ENCODE results near the gene NR3C1. TPM values are rescaled to one million over a fixed set of nuclear protein-coding genes. Genes with fewer than 3 reads are reported as not detected.

NR3C1 gene
- total and polyA plus RNA-seq, 2 of the 4 experiments (the other 2 are of a cell fraction), result 13.7 to 77.4 TPM

- no peak overlapping the region for H3K27ac ChIP-seq (ENCODE audit: insufficient read depth, low read length)
- H2AK9ac ChIP-seq (replicated peaks; ENCODE audit: low read depth, low read length, poor library complexity), result peak overlapping the region; percentile 84
- no peak overlapping the region for H3K56ac ChIP-seq (ENCODE audit: extremely low read depth, insufficient read depth, low read length)
- in situ Hi-C loops (cut with MboI; ENCODE audit: low sequenced_read_pairs), result no loop called here
- H2AK5ac ChIP-seq (ENCODE audit: low read depth, low read length), result peak overlapping the region; percentile 36
- ATAC-seq (ENCODE audit: low read depth) (no peak), DNase-seq (no peak)
- peaks cover 5% of the 10 kb centered on the region; the same call in 1 of the 2 replicates for H3K9me1 ChIP-seq (ENCODE audit: insufficient read depth, low read length)
- no peak overlapping the region for H4K8ac ChIP-seq (ENCODE audit: low read depth in 2 of 2, low read length in 2 of 2)
- H3K4me2 ChIP-seq (ENCODE audit: low read depth, low read length), result no peak overlapping the region
- TF ChIP-seq MAFK (IDR thresholded peaks at IDR 0.05; ENCODE audit: low read depth, low read length), result no peak
- no peak for TF ChIP-seq RFX5 (IDR thresholded peaks at IDR 0.05; ENCODE audit: low read depth, low read length)
- no peak for TF ChIP-seq RAD21 (IDR thresholded peaks at IDR 0.05; ENCODE audit: low read length)
- no peaks in the 10 kb centered on the region for H3K9me3 ChIP-seq (ENCODE audit: control insufficient read depth, insufficient read depth, low read length)
- H2BK15ac ChIP-seq (ENCODE audit: low read depth, low read length), result 0 out of 3 replicates have a peak overlapping the region, but pooled peaks have one; percentile 65
- BruUV-seq (replicated peaks), result no TSS peak
- 93% methylated on average over 2 of the region's 7 CpGs; no CpG with 5 or more reads in 1 of the 2 experiments for WGBS, 2 experiments (ENCODE audit: extremely low coverage in 2 of 2, insufficient read length in 1 of 2)
- peak overlapping the region; percentile 71 for H2BK5ac ChIP-seq (ENCODE audit: low read depth, low read length, poor library complexity, severe bottlenecking)
- H3K9ac ChIP-seq (ENCODE audit: low read depth, low read length), result no peak overlapping the region
- H3K4me1 ChIP-seq (ENCODE audit: control insufficient read depth, insufficient read depth, low read length), result peaks cover 7% of the 10 kb centered on the region; the same call in 1 of the 2 replicates
- peak overlapping the region; percentile 59; the same call in 1 of the 2 replicates for H2BK20ac ChIP-seq (ENCODE audit: low read depth, low read length)
- peak overlapping the region; percentile 26; the same call in 1 of the 2 replicates for H3K18ac ChIP-seq (ENCODE audit: low read depth, low read length)
- H3K27me3 ChIP-seq (ENCODE audit: control insufficient read depth, insufficient read depth, low read length), result no peaks in the 10 kb centered on the region
- no peaks in the 10 kb centered on the region for H3K36me3 ChIP-seq (ENCODE audit: control insufficient read depth, insufficient read depth, low read length)
- no peak overlapping the region for H2AFZ ChIP-seq (replicated peaks; ENCODE audit: low read length, poor library complexity)
- no peak overlapping the region for H3K23ac ChIP-seq (ENCODE audit: low read depth, low read length)
- H3K14ac ChIP-seq (replicated peaks; ENCODE audit: low read depth, low read length), result 0 out of 2 replicates have a peak overlapping the region, but pooled peaks have one; percentile 29
- H3K79me1 ChIP-seq (ENCODE audit: low read depth in 1 of 2, low read length in 2 of 2), result no peaks in the 10 kb centered on the region; a peak in 1 of 4 replicates
- peak overlapping the region; percentile 66 for H2BK120ac ChIP-seq (ENCODE audit: low read depth, low read length)
- H4K91ac ChIP-seq (ENCODE audit: insufficient read depth, low read depth, low read length), result peak overlapping the region; percentile 7
- H3K4me3 ChIP-seq (ENCODE audit: insufficient read depth, low read depth, low read length), result no peak overlapping the region
- no peak overlapping the region for H4K5ac ChIP-seq (ENCODE audit: low read depth, low read length)
- intact Hi-C loops (cut with micrococcal nuclease), result no loop called here
- H3K4ac ChIP-seq (ENCODE audit: low read depth, low read length), result peak overlapping the region; percentile 71
- POLR2A ChIA-PET (ENCODE audit: unreplicated experiment), result no interaction called here
- CTCF ChIA-PET, result no interaction called here
- H4K20me1 ChIP-seq (ENCODE audit: insufficient read depth, low read length), result no peaks in the 10 kb centered on the region
- dilution Hi-C loops (cut with HindIII; ENCODE audit: low sequenced_read_pairs, unreplicated experiment), result no loop called here
These were observed 144.3 kb downstream of the NR3C1 start for GRCh38 chr5:143259254-143259605.
